Activated CD8-positive, alpha-beta memory T cell treated with anti-CD3 and anti-CD28 coated beads for 4 hours (primary cell): ENCODE measurements around the gene AGTRAP.
A peak's percentile ranks its signal among the peaks of the same experiment; 100 is the strongest.

Experiments
- DNase-seq, 2 donors: peaks; one replicate each; pipeline ENCODE4 v3.0.0-alpha.2; 2020; ENCODE audit warnings: low read depth in 2 of 2

AGTRAP gene

DNA sequence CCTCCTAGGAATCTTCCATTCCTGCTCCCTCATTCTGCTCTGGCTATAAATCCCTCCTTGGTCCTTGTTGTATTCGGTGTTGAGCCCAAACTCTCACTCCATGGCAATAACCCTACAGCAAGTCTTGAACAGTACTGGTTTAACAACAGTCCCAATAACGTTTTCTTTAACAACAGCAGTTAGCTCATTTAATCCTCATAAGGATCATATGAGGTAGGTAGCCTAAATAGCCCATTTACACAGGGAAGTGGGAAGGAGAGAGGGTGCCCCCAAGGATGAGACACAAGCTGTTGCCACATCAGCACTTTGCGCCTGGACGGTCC lies 444 bp upstream of the AGTRAP start:
- no peak for DNase-seq

DNA sequence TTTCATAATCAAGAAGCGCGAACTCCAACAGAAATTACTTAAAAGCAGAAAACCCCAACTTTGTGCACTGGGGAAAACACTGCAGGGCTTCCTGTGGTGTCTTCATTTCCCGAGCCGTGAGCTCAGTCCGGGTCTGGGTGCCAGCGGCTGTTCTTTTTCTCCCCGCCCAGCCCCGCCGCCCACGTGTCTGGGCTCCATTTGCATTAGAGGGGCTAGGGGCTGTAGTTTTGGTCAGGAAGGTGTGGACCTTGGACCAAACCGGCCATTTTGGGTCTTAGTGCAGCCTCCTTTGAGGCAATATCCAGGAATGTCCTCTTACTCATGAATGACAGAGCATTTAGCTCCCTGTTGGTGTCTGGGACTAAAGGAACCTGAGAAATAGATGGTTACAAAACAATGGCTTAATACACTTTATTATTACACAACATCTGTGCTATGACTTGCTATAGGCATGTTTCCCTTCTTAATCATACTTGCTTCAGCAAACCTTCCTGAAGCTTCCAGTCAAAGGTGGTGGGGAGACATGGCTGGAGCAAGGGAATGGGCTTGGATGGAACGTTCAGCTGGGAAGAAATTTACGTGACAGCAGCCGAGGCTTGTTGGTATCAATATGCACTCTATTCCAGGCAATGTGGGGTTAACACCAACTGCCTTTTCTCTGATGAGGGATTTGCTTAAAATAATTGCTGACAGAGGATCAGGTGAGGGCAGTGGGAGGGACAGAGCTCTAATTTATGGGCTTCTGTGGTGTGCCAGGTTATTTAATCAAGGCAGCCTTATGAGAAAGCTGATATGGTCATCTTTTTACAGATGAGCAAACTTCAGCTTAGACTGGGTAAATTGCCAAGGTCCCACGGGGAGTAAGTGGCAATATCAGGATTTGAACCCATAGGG lies 1.1 kb downstream of the AGTRAP start:
- DNase-seq: peak in 1 of 2 donors; percentile 15

DNA sequence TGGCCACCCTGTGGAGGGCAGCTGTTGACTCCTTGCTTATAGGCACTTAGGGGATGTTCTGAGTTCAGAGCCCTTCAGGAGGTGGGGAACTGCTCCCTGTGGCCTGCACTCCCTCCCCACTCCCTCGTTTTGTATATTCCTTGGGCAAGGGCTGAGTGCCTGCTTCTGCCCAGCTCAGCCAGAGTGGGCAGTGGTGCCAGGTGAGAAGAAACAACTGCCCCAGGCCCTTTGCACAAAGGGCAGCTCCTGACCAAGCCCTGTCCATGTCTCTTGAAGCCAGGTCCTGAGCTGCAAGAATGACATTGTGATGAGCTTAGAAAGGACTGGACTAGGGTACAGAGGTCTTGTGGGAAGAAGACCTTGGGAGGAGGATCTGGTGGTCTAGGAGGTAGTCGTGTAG lies 2.2 kb downstream of the AGTRAP start:
- DNase-seq: no peak

DNA sequence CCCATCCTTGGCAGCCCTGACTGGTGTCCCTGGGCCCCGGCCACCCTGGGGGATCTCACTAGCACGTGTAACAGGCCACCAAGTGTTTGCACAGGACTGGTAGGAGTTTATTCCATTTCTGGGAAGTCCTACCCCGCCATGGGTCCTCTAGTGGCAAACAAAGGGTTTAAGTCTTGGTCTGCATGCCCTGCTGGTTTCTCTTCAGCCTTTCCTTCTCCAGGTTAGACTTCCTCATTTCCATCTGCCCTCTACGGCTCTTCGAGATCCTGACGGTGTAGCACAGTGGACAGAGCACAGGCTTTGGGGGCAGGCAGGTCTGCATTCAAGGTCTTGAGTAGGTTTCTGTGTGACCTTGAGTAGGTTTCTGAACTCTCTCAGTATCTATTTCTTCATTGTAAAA lies 2.8 kb downstream of the AGTRAP start:
- DNase-seq: no peak

DNA sequence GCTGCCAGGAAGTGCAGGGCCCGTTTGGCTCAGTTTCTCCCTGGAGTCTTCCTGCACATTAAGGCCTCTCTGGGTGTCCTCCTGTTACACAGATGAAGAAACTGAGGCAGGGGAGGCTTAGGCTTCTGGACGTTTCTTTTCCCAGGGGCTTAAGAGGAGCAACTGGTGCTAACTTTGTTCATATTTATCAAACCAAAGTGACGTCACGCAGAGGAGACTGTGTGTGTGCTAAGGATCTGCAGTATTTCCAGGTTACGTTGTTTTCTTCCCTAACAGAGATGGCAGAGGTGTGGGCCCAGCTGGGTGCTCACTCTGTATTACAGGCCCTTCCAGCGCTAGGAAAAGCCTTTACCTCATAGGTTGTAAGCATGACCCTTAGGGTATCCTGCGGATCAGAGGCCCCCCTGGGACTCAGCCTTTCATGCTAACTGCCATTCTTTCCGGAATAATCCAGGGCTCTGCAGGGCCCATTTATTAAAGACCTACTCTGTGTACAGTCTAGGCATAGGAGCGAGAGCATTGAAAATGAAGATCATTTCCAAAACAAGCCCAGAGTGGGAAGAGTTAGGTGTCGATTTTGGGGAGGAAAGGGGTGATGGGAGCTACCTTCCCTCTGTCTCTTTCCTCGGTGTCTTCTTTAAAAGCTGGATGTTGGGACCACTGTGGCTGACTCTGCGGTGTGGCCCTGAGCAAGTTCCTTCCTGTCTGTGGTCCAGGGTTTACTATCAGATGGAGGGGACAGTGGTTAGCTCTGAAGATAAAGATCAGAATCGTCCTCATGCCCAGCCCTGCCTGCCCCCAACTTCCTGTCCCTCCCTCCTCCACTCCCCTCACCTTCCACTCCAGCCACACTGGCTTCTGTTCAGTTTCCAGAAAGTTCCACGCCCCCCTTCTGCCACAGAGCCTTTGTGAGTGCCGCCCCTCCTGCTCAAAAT lies 4.6 kb downstream of the AGTRAP start:
- no peak for DNase-seq

DNA sequence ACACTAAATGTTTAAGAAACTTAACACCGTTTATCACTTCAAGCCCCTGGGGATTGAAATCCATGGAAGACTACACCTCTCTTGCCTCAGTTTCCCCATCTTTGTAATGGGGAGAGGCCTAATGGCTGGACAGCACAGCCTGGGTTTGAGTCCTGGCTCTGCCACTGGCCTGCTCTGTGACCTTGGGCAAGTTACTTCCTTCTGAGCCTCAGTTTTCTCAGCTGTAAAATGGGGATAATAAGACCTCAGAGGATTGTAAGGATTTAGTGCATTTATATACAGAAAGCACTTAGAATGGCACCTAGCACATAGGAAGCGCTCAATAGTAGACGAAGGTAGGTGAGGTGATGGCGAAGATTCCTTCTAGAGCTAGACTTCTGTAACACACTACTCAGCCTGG lies 5.5 kb downstream of the AGTRAP start:
- no peak for DNase-seq

DNA sequence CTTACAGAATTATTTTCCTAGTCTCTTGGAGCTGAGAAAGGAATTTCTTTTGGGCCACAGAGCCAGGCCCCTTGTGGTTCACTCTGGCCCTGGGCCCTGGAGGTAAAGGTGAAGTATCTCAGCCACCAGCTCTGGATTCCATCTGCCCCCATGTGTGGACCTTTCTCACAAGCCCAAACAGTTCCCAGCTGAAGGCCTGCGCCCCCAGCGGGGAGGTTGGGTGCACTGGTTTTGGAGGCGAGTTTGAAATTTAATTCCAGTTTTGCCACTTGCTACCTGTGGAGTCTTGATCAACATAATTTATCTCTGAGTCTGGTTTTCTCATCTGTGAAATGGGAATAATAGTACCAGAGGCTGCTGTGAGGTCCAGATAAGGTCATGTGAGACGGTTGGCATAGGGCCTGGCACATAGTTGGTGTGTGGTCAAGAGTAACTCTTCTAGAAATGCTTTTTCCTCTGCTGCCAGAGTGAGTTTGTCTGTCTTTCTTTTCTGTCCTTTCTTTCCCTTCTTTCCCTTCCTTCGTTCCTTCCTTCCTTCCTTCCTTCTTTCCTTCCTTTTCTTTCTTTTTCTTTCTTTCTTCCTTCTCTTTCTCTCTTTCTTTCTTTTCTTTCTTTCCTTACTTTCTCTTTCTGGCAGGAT lies 6.1 kb downstream of the AGTRAP start:
- no peak for DNase-seq

DNA sequence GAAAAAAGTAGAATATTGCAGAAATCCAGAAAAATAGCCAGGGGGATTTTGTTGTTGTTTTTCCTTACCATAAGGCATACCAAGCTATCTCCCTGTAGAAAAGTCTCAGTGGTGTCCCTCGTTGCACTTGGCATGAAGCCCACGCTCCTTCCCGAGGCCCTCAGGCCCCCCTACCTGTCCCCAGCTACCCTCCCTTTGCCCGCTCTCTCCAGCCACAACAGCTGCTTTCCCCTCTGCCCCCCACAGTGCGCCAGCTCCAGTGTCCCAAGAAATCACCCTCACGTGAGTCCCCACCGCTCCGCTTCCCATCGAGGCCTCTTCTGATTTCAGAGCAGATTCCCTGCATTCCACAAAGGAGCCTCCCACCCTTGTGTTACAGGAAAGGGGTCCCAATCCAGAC lies 8.4 kb downstream of the AGTRAP start:
- DNase-seq: no peak

DNA sequence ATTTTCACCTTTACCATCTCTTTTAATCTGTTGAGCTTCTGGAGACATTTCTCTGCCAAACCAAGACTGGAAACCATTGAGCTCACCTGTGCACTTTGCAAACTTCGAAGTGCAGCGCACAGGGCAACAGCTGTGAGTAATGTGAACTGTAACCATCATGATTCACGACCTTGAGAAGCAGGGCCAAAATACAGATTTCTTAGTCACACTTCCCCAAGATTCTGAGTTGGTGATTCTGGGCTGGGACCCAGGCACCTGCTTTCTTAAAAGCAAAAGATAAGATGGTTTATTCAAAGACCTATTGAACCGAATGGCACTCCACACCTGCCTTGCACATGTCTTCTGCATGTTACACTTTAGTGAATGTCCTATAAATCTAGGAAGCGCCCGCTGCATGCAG lies 10.2 kb downstream of the AGTRAP start:
- DNase-seq: no peak

DNA sequence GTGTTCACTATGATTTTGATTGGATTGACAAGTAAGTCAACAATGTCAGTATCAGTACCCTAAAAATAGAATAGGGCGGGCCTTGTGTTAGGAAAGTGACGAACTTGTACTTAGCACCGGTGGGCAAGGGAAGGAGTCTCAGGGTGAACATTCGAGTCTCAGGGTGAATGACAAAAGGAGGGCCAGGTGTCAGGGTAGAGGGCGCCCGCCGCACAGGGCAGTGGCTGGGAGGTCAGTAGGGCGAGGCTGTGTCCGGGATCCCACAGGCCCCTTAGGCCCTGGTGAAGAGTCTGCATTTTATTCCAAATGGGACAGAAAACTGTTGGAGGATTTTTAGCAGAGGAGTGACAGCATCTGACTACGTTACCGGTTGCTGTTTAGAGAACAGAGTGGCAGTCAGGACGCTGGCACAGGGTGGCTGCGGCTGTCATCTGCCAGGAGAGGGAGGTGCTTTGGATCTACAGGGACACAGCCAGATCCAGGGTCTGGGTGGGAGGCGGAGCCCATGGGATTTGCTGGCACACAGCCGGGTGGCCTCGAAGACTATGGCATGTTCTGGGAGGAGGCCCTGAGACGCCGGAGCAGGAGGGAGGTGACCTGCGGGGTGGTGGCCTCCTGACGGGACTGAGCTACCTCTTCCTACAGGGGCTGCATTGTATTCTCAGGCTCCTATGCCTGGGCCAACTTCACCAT lies 11.0 kb downstream of the AGTRAP start:
- no peak for DNase-seq

DNA sequence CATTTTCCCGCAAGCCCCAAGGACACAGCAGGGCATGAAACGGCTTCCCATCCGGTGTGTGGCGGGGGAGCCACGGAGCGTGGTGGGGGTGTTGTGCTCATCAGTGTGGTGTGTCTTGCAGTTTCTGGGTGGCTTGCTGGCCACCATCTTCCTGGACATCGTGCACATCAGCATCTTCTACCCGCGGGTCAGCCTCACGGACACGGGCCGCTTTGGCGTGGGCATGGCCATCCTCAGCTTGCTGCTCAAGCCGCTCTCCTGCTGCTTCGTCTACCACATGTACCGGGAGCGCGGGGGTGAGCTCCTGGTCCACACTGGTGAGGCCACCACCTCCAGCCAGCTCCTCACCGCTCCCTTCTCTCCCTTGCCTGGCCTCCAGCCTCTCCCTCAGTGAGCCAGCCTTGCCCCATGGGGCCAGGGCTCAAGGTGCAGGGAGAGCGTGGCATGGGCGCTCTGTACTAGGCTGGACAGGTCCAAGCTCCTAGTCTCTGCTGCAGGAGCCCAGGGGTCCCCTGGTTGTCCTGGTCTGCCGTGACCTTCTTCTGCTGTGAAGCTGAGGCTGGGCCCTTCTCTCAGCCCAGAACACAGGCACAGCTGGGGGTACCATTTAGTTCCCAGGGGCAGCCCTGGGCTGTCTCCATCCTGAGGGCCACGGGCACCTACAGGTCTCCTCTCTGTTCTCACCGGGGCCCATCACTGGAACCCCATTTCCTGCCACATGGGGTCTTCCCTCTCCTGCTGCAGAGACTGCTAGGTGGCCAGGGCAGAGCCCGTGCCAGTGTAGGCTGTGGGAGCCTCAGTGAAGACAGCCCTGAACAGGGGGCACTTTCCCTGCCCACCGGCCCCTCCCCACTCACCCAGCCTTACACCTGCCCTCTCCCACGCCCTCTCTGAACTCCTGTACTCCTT lies 12.6 kb downstream of the AGTRAP start:
- no peak for DNase-seq

DNA sequence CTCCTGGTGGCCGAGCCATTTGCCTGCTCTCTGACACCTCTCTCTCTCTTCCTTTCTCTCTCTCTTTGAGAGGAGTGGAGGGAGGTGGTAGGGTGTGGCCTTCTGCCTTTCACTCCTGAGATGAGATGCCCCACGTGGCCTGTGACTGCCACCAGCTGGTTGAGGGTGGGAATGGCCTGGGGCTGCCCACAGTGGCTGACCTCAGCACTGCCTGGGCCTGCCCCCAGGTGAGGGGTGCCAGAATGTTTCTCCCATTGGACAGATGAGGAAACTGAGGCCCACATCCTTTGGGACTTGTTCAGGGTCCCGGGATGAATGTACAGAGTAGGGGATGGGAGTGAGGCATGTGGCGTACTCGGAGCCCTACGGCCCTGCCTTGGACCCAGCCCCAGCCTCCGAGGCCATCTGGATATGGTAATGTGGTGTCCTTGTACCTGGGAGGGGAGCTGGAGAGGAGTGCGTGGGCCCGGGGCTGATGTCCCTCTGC lies 13.3 kb downstream of the AGTRAP start:
- DNase-seq: no peak

DNA sequence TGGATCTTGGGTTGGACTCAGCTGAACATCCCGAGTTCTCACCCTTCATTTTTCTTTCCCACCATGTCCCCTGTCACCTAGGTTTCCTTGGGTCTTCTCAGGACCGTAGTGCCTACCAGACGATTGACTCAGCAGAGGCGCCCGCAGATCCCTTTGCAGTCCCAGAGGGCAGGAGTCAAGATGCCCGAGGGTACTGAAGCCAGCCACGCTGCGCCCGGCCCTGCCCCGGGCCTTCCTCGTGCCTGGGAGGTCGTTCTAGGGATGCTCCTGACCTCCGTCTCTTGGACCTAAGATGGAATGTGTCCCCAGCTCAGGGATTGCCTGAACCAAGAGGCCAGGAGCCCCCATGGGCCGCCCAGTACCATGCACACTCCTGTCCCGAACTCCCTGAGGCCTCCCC lies 14.1 kb downstream of the AGTRAP start:
- DNase-seq: no peak

DNA sequence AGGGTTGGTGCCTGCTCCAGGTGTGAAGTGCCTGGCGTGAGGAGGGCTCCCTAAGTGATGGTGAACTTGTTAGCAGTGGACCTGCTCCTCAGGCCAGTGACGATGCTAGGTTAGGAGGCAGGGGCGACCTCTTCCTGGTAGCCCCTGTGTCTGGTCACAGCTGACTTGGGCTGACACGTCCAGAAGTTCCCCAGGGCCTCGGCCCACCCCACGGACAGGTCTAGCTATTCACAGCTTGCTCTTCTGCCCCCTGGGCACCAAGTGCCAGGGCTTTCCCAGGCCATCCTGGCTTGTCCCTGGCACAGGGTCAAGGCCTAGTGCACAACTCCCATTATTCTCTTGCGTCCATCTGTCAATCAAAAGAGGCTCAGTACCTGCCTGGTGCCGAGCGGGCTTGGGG lies 15.2 kb downstream of the AGTRAP start:
- DNase-seq: no peak

DNA sequence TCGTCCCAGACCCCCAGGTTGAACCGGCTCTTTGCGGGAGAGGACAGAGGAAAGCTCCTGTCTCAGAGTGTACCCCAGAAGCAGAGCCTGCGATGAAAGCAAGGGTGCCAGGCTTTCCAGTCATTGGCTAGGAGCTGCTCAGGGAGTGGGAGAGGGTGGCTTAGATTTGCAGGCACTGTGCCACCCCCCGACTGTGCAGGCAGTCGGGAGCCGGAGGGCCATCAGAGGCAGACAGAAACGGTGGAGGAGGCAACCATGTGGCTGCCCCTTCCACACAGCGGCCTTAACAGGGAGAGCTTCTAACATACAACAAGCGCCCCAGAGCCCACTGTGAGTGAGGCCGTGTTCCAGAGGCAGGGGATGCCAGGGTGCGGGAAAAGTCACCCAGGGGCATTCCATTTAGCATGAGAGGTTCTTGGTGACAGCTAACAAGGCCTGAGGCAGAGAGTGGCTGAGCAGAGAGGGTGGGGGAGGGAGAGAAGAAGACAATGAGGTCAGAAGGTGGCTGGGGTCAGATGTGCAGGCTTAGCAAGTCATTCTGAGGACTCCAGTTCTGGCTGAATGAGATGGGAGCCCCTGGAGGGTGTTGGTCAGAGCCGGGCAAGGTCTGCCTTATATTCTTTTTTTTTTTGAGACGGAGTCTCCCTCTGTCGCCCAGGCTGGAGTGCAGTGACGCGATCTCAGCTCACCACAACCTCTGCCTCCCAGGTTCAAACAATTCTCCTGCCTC lies 16.6 kb downstream of the AGTRAP start:
- no peak for DNase-seq

DNA sequence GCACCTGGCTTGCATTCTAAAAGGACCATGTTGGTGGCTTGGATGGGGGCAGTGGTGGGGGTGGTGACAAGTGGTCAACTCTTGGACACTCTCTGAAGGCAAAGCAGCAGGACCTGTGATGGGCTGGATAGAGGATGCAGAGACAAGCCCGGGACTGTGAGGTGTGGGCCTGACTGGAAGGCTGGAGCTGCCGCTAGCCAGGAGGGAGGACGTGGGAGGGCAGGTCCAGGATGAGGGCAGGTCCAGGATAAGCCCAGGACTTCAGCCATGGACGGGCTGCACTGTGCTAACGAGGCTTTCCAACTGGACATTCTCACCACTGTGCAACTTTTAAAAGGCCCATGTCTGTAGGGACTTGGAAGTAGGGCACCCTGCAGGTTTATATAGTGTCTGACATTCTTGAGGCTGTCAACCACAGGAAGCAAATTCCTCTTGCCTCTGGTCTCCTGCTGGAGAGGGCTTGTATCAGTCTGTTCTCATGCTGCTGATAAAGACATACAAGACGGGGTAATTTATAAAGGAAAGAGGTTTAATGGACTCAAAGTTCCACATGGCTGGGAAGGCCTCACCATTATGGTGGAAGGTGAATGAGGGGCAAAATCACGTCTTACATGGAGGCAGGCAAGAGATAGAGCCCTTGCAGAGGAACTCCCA lies 17.7 kb downstream of the AGTRAP start:
- DNase-seq: no peak

DNA sequence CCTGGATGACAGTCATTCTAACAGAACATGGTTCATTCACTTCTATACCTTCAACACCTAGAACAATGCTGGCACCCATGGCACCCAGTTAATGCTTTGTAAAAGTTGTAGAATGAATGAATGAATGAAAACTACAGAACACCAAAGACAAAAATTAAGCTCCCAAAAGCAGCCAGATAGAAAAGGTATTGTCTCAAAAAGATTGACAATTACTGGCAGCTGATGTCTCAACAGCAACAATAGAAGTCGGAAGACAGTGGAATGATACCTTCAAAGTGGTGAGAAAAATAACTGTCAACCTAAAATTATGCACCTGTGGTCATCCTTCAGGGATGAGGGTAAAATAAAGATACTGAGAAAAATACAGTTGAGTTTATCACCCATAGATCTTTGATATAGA lies 21.1 kb downstream of the AGTRAP start:
- DNase-seq: no peak

DNA sequence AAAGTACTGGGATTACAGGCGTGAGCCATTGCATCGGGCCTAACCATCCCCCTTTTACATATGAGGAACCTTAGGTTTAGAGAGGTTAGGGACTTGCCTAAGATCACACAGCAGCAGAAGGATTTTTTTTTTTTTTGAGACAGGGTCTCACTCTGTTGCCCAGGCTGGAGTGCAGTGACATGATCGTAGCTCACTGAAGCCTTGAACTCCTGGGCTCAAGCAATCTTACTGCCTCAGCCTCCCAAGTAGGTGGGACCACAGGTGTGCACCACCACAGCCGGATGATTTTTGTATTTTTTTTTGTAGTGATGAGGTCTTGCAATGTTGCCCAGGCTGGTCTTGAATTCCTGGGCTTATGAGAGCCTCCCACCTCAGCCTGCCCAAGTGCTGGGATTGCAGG lies 23.9 kb downstream of the AGTRAP start:
- DNase-seq: no peak

DNA sequence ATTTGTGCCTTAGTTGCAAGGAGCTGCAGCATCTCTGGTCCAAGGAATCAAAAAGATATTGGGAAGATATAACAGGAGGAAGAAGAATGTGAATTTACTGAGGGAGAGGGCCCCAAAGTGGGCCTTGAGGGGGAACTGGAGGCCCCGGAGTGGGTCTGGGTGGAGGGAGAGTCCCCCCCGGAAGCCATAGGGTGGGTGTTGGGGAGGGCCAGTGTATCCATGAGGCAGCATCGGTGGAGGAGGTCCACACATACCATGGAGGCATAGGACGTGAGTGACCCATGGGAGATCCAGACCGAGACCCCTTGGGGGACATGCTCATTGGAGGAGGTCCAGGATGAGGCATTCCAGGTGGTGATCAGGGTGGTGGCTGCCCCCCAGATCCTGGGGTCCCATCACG lies 25.3 kb downstream of the AGTRAP start:
- no peak for DNase-seq
